Measurements from ENCODE around the gene SLC6A13.

DNA sequence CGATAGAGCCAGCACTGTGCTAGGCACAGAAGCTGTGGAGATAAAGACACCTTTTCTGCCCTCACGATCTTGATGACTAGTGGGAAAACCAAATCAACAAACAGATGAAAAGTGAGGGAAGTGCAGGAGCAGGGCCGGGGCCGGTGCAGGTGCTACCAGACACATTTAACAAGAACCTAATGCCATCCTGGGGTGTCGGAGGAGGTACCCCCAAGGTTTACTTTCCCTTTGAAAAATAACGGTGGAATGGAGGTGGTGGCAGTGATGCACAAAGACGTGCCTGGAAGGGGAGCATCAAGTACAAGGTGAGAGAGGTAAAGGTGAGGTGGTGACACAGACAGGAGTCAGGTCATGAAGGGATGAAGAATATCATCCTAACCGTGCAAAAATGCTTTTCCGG lies 22.1 kb downstream of the SLC6A13 start:
- TF ChIP-seq, protein P1, sequence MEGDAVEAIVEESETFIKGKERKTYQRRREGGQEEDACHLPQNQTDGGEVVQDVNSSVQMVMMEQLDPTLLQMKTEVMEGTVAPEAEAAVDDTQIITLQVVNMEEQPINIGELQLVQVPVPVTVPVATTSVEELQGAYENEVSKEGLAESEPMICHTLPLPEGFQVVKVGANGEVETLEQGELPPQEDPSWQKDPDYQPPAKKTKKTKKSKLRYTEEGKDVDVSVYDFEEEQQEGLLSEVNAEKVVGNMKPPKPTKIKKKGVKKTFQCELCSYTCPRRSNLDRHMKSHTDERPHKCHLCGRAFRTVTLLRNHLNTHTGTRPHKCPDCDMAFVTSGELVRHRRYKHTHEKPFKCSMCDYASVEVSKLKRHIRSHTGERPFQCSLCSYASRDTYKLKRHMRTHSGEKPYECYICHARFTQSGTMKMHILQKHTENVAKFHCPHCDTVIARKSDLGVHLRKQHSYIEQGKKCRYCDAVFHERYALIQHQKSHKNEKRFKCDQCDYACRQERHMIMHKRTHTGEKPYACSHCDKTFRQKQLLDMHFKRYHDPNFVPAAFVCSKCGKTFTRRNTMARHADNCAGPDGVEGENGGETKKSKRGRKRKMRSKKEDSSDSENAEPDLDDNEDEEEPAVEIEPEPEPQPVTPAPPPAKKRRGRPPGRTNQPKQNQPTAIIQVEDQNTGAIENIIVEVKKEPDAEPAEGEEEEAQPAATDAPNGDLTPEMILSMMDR (IDR thresholded peaks at IDR 0.05), result no peak
- TF ChIP-seq POLR2A (IDR thresholded peaks at IDR 0.05), result no peak

All from right lobe of liver (tissue), 4 donors.